Mononuclear cell (primary cell): ENCODE results near the gene LTBP2. TPM values are rescaled to one million over a fixed set of nuclear protein-coding genes. Genes with fewer than 3 reads are reported as not detected.

Experiments used
- H3K27me3 ChIP-seq: 2 replicates; pipeline ENCODE4 v1.6.0; 2011; ENCODE audit warnings: low read length, control low read depth; ENCODE audit not compliant: insufficient read depth
- H3K4me1 ChIP-seq: 2 replicates; pipeline ENCODE4 v1.5.1; 2011; ENCODE audit warnings: mild to moderate bottlenecking, low read length, control low read depth; ENCODE audit not compliant: insufficient read depth
- H3K4me3 ChIP-seq: 2 replicates; pipeline ENCODE4 v1.5.1; 2011; ENCODE audit warnings: mild to moderate bottlenecking, low read length, moderate library complexity
- H3K9me3 ChIP-seq: 2 replicates; pipeline ENCODE4 v1.5.1; 2011; ENCODE audit warnings: low read depth, mild to moderate bottlenecking, control low read depth, low read length
- total RNA-seq: library from RNA; depleted of rRNA; stranded (reverse); fragments of >200 nt; gene quantifications from one replicate; pipeline ENCODE4 v1.2.3, GENCODE V29; 2012

The LTBP2 gene
- total RNA-seq, 1 donor = 0.42 TPM

DNA sequence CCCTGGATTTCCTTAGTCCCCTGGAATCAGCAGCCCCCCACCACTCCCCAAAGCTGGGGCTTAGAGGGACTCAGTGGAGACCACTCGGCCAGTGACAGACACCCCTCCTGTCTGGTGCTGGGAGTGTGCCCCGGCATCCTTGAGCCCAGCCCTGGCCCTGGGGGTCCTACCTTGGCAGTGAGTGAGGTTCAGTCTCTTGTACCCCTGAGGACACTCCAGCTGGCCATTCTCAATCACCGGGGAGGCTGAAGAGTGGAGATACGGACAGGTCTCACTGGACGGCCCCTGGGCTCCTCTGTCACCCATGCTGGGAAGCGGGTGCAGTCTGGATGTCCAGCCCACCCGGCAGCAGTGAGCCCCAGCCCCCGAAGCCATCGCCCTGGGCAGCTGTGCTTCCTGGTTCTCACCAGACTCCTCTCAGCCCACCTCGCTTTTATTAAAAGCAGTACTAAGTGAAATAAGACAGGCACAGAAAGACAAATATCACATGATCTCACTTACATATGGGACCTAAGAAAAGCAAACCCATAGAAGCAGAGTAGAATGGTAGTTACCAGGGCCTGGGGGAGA is 76.2 kb downstream of the LTBP2 start:
- Histone ChIP-seq H3K4me1 (no peaks in the 10 kb centered on the region), H3K9me3 (no peaks in the 10 kb centered on the region), H3K27me3 (no peaks in the 10 kb centered on the region)

DNA sequence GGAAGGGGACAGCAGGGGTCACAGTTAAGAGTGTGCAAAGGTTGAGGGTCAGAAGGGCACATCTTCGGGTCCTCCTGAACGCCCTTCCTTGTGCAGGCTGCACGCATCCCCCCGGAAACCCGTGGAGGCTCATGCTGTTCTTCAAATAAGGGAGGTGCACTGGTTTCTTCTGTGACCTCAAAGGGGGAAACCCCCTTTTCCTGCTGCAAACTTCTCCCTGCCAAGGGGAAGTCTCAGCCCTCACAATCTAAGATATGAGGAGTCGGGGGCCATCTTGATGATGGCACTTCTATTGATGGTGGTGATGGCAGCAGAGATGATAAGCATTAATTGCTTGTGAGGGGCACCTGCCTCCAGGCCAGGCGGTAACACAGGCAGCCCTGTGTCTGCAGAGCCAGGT is 78.5 kb downstream of the LTBP2 start:
- H3K4me3 ChIP-seq = no peak overlapping the region
- H3K27me3 ChIP-seq = no peaks in the 10 kb centered on the region
- H3K4me1 ChIP-seq = no peaks in the 10 kb centered on the region
- no peaks in the 10 kb centered on the region for H3K9me3 ChIP-seq

More for the DNA sequence above, 76.2 kb downstream of the LTBP2 start:
- H3K4me3 ChIP-seq = no peak overlapping the region

DNA sequence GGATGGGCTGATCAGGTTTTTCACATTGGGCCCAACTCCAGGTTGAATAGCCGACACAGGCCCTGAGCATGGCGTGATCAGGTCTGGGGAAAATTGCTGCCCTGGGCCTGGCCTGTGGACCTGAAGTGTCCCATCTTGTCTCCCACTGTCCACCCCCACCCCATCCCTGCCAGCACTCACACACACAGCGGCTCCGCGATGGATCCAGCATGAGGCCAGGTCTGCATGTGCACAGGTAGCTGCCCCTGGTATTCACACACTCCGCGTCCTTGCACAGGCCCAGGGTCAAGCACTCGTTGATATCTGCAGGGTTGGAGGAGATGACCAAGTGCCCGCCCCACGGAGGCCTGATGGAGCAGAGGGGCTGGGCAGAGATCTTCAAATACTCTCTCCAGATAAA is 79.8 kb downstream of the LTBP2 start:
- Histone ChIP-seq H3K9me3 (no peaks in the 10 kb centered on the region), H3K27me3 (no peaks in the 10 kb centered on the region), H3K4me1 (no peaks in the 10 kb centered on the region), H3K4me3 (no peak overlapping the region)

DNA sequence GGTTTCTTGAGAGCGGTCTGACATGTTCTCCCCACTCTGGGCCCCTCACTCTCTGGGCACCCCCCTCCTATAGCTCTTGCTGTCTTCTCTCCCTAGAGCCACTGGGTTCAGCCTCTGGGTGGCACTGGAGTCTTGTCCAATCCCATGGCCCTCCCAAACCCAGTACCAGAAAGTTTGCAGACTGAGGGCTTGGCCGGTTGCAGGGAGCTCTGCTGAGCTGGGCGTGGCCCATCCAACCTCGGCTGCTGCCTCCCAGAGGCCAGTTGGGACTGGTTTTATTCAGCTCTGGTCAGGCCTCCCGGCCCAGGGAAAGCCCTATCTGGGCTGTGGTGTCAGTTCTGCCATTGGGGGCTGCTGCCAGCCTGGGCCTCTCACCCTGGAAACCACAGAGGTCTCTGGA is 80.6 kb downstream of the LTBP2 start:
- Histone ChIP-seq H3K4me3 (no peak overlapping the region), H3K27me3 (no peaks in the 10 kb centered on the region)

DNA sequence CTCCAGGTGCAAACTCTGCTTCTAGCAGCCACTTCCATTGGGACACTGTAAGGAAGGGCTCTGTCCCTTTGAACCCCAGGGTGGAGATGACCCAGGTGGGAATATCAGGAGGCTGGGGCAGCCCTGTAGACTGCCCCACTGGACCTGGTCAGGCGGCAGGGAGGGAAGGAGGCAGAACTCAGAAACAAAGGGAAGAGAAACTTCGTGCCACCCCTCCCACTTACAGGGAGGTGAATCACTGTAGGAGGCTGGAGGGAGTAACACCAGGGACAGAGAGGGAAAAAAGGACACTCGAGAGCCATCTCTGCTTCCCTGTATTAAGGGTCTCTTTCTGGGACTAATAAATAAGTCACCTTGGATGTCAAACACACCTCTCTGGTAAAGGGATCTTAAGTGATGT is 81.0 kb downstream of the LTBP2 start:
- H3K4me1 ChIP-seq = no peaks in the 10 kb centered on the region
- no peak overlapping the region for H3K4me3 ChIP-seq
- no peaks in the 10 kb centered on the region for H3K9me3 ChIP-seq
- no peaks in the 10 kb centered on the region for H3K27me3 ChIP-seq

More for the DNA sequence above, 80.6 kb downstream of the LTBP2 start:
- no peaks in the 10 kb centered on the region for H3K4me1 ChIP-seq
- H3K9me3 ChIP-seq = no peaks in the 10 kb centered on the region

DNA sequence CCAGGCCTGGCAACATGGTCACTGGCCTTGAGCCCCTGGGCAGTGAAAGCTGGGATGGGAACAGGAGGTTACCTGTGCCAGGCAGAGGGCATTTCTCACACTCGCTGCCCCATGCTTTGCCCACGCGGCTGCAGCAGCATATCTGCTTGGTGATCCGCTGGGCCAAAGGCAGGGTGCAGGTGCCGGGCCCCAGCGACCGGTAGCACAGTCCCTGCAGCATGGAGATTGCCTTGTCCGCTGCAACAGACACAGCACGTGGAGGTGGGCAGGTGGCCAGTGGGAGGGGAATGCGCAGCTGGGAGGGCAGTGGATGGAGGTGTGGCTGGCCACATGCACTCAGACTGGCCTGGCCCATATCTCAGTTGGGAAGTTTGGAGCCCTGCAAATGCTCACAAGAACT is 83.2 kb downstream of the LTBP2 start:
- no peaks in the 10 kb centered on the region for H3K27me3 ChIP-seq
- no peaks in the 10 kb centered on the region for H3K9me3 ChIP-seq
- no peaks in the 10 kb centered on the region for H3K4me1 ChIP-seq
- no peak overlapping the region for H3K4me3 ChIP-seq

DNA sequence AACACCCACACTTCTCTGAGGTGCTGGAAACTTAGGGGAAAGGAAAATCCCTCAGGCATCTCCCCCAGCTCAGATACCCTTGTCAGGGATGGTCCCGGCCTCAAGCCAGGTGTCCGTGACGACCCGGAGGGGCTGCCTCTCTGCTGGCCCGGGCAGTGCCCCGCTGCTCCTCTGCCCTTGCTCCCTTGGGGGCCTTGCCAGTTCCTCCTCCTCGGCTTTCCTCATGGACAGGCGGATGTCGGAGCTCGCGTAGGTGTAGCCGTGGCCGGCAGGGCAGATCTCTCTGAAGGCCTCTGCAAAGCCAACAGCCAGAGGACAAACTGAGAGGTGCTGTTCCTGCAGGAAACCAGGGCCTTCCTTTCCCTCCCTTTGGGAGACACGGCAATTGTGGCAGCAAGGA is 83.6 kb downstream of the LTBP2 start:
- Histone ChIP-seq H3K9me3 (no peaks in the 10 kb centered on the region), H3K4me1 (no peaks in the 10 kb centered on the region), H3K27me3 (no peaks in the 10 kb centered on the region), H3K4me3 (no peak overlapping the region)

DNA sequence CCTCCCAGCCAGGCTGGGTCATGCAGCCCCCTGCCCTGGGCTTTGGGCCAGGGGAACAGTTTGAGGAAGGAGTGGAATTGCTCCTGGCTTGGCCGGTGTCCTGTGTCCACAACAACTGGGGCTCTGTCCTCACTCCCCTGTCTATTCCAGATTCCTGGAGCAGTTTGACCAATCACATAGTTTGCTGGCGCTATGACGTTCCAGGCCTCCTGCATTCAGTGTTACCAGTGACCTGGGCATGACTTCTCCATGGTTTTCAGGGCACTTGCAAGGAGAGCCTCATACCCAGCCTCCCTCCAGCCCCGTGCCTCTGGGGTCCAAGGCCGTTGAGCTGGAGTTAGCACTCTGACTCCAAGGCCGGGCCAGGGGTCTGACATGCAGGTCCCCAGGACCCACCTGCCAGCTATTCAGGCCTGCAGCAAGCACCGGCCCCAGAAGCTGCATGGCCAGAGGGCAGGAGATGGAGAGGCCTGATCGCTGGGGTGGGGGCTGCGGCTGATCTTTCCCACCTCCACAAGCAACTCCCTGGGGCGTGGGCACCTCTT is 84.2 kb downstream of the LTBP2 start:
- Histone ChIP-seq H3K27me3 (no peaks in the 10 kb centered on the region), H3K4me1 (no peaks in the 10 kb centered on the region), H3K9me3 (no peaks in the 10 kb centered on the region), H3K4me3 (no peak overlapping the region)

DNA sequence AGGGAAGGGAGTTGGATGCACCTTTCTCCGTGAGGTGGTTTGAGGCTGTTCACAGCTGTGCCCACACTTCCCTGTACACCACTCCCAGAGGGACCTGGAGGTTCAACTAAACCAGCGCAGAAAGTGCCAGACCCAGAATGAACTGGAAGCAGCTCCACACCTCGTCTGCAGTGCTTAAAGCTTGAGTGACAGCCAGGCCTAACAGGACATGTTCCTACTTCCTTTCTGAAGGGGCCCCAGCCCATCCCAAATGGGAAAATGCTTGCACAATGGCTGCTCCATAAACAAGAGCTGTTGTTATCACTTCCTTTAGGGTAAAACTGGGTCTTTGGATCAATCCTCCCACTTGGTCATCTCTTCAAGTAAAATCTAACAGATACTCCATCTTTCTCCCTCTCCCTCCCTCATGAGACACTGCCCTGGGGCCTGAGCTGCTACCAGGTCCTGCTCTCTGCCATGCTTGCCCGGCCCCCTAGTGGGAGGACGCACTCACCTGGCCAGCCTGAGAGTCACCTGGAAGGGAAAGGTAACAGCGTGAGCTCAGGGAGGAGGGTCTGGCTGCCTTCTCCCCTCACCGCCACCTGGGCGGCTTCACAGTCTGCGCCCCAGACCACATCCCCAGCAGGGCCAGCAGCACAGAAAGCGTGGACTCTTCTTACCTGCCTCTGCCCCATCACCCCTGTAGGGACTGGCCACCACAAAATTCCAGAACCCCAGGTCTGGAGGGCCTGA is 85.0 kb downstream of the LTBP2 start:
- no peaks in the 10 kb centered on the region for H3K27me3 ChIP-seq
- no peaks in the 10 kb centered on the region for H3K9me3 ChIP-seq
- H3K4me1 ChIP-seq = no peaks in the 10 kb centered on the region
- H3K4me3 ChIP-seq = no peak overlapping the region

DNA sequence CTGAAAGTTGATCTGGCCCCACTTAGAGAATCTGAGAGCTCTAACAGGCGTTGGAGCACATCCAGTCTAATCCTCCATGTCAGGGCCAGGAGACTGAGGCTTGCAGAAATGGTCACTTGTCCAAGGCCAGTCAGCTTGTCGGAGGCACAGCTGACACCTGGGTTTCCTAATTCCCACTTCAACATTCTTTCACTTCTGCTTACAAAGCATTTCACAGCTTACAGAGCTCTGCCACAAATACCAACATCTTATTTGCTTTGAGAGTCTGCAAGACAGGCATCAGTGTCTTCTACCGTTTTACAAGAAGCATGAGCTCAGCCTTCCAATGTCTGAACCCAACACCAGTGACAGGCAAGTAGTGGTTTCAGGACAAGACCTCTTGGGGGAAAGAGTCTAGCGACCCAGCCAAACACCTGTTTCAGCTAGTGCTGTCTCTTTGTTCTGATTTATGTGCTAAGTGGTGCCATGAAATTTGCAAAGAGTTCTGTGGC is 86.6 kb downstream of the LTBP2 start:
- Histone ChIP-seq H3K4me3 (no peak overlapping the region), H3K27me3 (no peaks in the 10 kb centered on the region), H3K9me3 (no peaks in the 10 kb centered on the region), H3K4me1 (no peaks in the 10 kb centered on the region)

DNA sequence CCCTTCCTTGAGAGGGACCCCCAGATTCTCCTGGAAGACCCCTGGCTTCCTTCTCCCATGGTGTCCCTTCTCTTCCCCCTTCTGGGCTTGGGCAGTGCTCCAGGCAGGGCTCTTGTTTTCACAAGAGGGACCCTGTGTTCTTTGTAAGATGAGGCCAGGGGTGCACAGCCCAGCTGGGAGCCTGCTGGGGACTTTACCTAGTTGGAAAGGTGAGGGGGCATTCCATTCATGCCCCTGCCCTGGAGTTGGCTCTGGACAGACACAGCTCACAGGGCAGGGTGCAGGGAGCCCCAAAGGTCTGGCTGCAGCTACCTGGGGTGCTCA is 87.3 kb downstream of the LTBP2 start:
- Histone ChIP-seq H3K27me3 (no peaks in the 10 kb centered on the region), H3K9me3 (no peaks in the 10 kb centered on the region), H3K4me1 (no peaks in the 10 kb centered on the region), H3K4me3 (no peak overlapping the region)

DNA sequence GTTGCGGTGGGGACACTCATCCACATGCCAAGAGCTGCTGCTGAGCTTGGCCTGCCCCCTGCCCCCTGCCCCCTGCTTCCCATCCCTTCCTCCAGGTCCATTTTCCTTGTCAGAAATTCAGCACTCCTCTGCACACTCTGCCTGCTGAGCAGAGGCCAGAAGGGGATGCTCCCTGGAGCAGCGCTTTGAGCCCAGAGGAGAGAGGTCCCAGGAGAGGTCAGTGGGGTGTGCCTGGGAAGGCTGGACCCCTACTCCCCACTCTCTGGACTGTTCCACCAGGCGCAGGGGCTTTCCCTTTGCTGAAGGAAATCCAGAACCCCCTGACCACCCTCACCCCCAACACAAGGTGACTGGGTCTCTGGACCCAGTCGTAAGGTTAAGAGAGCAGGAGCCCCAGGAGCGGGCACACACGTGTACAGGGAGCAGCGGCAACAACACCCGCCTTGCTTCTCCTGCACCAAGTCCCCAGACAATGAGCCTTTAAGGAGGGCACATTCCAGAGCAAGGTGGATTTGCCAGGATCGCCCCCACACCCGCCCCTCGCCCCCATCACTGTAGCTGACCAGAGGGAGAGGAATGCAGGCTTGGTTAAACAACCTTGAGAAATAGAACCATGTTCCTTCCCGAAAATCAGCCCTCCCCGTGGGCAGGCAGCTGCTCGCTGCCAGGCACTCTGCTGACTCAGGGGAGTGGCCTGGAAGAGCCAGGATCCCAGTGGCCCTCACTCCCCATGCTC is 87.8 kb downstream of the LTBP2 start:
- Histone ChIP-seq H3K9me3 (no peaks in the 10 kb centered on the region), H3K4me1 (no peaks in the 10 kb centered on the region), H3K4me3 (no peak overlapping the region), H3K27me3 (no peaks in the 10 kb centered on the region)

DNA sequence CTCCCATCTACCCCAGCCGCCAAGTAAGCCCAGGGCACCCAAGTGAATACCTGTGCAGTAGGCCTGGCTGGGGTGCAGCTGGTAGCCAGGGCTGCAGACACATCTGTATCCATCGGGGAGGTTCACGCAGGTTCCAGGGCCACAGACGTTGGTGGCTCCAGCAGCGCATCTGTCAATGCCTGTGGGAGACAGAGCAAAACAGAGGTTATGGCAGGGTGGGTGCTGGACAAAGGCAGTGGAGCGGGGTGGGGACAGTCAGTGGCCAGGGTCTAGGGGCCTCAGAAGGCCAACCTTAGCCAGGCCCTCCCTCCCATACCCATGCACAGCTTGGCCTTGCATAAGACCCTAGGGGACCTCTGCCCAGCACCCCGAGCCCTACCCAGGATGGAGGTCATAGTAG is 89.3 kb downstream of the LTBP2 start:
- Histone ChIP-seq H3K9me3 (no peaks in the 10 kb centered on the region), H3K4me3 (no peak overlapping the region), H3K4me1 (no peaks in the 10 kb centered on the region), H3K27me3 (no peaks in the 10 kb centered on the region)

DNA sequence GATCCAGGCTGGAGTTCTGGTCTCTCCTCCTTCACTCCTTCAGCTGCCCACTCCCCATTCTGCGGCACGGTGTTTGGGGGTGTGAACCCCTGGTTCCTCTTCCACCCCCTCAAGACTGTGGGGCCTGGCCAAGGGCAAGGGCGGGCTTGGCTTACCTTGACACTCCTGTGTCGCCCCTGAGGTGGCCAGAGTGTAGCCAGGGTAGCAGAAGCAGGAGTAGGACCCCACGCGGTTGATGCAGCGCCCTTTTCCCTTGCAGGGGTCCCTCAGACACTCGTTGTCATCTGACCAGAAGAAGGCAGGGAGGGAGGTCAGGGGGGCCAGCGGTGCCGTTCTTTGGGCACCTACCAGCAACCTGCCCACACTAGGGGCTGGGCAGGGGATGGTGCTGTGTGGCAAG is 90.3 kb downstream of the LTBP2 start:
- no peaks in the 10 kb centered on the region for H3K4me1 ChIP-seq
- H3K27me3 ChIP-seq = no peaks in the 10 kb centered on the region
- H3K9me3 ChIP-seq = no peaks in the 10 kb centered on the region
- H3K4me3 ChIP-seq = no peak overlapping the region

DNA sequence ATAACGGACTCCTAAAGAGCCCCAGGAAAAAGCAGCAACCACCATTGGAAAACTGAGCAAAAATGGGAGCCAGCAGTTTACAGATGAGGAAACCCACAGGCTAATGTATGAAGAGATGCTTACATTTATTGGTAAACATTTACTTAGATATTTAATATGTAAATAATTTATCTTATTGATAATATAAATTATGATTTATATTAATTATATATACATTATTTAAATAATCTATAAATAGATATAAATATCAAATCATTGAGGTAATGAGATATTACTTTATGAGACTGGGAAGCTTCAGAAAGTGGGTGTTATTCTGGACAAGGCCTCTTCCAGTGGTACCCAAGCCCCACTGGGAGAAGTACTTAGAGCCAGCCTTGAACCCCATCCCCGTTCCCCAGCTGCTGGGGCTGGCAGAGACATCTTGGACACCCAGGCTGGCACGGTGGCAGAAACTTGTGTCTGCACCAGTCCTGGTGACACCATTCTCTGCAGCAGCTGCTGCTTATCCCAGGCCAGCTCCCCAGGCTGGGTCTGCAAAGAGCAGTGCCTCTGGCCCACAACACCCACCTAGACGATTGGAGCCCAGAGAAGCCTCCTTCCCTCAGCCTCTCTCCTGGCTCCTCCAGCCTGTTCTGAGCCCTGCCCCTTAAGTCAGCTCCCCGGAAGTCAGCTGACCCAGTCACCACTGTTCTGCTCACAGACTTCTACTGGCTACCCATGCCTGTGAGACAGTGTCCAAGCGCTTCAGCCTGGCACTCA is 92.5 kb downstream of the LTBP2 start:
- Histone ChIP-seq H3K27me3 (no peaks in the 10 kb centered on the region), H3K9me3 (no peaks in the 10 kb centered on the region), H3K4me3 (no peak overlapping the region), H3K4me1 (peaks cover 10% of the 10 kb centered on the region)
